ENCODE results near the gene KLHL1. TPM values are rescaled to one million over a fixed set of nuclear protein-coding genes. Genes with fewer than 3 reads are reported as not detected.

The KLHL1 gene
- total RNA-seq, 5 donors from 2014 or later (not counting 1 experiment from before 2014, with no cell fraction given): not detected

DNA sequence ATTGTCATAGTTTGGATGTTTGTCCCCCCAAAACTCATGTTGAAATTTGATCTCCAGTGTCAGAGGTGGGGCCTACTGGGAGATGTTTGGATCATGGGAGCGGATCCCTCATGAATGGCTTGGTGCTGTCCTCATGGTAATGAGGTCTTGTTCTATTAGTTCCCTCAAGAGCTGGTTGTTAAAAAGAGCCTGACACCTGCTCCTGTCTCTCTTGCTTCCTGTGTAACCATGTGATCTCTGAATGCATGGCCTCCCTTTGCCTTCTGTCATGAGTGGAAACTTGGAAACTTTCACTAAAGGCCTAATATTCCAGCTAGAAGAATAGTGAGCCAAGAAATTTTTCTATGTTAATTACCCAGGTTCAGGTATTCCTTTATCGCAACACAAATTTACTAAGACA is 312.0 kb downstream of the KLHL1 start:
- Mint-ChIP-seq H3K36me3 (no peaks in the 10 kb centered on the region), H3K27me3 (no peaks in the 10 kb centered on the region), H3K4me1 (no peaks in the 10 kb centered on the region), H3K27ac (no peak overlapping the region), H3K9me3 (peaks cover 5 to 13% (median 10%) of the 10 kb centered on the region in 3 donors), H3K4me3 (no peak overlapping the region)
- H3K27ac ChIP-seq (ENCODE audit: low read length): no peak overlapping the region
- no CpG with 5 or more reads among the region's 2 CpGs for WGBS (ENCODE audit: insufficient coverage)
- no peaks in the 10 kb centered on the region for H3K36me3 ChIP-seq (ENCODE audit: control insufficient read depth in 2 of 2, extremely low read depth in 1 of 2, insufficient read depth in 1 of 2, low read length in 1 of 2)
- no peaks in the 10 kb centered on the region for H3K9me3 ChIP-seq
- H3K4me1 ChIP-seq (ENCODE audit: control insufficient read depth in 1 of 2, extremely low read depth in 1 of 2, insufficient read depth in 2 of 2, low read length in 2 of 2): no peaks in the 10 kb centered on the region
- DNase-seq (no peak), ATAC-seq (replicated peaks in 1 of 4) (no peak)
- ChIA-PET POLR2A (no interaction called here), CTCF (no interaction called here)
- H3K27me3 ChIP-seq (replicated peaks in 1 of 2; ENCODE audit: control insufficient read depth in 2 of 2, extremely low read depth in 1 of 2, insufficient read depth in 2 of 2, low read length in 1 of 2): no peaks in the 10 kb centered on the region
- H3K4me3 ChIP-seq (ENCODE audit: control insufficient read depth in 1 of 2, extremely low read depth in 1 of 2, low read length in 1 of 2): no peak overlapping the region

DNA sequence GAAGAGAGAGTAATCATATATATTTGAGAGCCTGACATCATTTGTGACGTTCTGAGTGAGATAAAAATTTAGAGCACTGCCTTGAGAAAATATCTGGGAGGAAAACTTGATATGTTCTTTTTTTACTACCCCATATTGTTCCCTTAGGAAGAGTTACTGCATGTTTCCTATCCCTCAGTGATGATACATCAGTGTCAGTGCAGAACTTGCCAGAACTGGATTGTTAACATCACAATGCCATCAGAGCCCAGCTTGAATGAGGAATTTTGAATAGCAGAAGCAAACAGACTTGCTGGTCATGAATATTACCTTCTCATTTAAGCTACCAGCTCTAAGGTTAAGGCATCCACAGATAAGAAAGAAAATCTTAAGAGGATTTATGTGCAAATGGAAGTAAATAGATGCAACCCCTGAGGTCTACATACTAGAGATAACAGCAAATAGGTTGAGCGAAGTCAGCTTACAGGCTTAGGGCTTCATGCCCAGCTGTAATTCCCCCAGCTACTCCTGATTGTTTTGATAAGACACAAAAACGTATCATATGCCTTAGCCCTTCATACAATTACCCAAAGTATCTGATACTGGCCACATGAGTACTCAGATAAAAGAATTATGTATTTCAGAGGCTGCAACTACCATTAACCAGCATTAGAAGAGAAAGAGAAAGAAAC is 314.3 kb downstream of the KLHL1 start:
- no CpG with 5 or more reads among the region's 3 CpGs for WGBS (ENCODE audit: insufficient coverage)
- Mint-ChIP-seq H3K4me3 (no peak overlapping the region), H3K4me1 (no peaks in the 10 kb centered on the region), H3K9me3 (peaks cover 0 to 16% (median 14%) of the 10 kb centered on the region in 3 donors), H3K27me3 (no peaks in the 10 kb centered on the region), H3K36me3 (no peaks in the 10 kb centered on the region), H3K27ac (no peak overlapping the region)
- no peak for ATAC-seq (replicated peaks in 1 of 4)
- H3K4me1 ChIP-seq (ENCODE audit: control insufficient read depth in 1 of 2, extremely low read depth in 1 of 2, insufficient read depth in 2 of 2, low read length in 2 of 2): no peaks in the 10 kb centered on the region
- CTCF ChIA-PET: no interaction called here
- no peak overlapping the region for H3K27ac ChIP-seq (ENCODE audit: low read length)
- H3K4me3 ChIP-seq (ENCODE audit: control insufficient read depth in 1 of 2, extremely low read depth in 1 of 2, low read length in 1 of 2): no peak overlapping the region
- POLR2A ChIA-PET: no interaction called here
- no peaks in the 10 kb centered on the region for H3K27me3 ChIP-seq (replicated peaks in 1 of 2; ENCODE audit: control insufficient read depth in 2 of 2, extremely low read depth in 1 of 2, insufficient read depth in 2 of 2, low read length in 1 of 2)
- H3K9me3 ChIP-seq: no peaks in the 10 kb centered on the region
- H3K36me3 ChIP-seq (ENCODE audit: control insufficient read depth in 2 of 2, extremely low read depth in 1 of 2, insufficient read depth in 1 of 2, low read length in 1 of 2): no peaks in the 10 kb centered on the region
- DNase-seq: no peak

DNA sequence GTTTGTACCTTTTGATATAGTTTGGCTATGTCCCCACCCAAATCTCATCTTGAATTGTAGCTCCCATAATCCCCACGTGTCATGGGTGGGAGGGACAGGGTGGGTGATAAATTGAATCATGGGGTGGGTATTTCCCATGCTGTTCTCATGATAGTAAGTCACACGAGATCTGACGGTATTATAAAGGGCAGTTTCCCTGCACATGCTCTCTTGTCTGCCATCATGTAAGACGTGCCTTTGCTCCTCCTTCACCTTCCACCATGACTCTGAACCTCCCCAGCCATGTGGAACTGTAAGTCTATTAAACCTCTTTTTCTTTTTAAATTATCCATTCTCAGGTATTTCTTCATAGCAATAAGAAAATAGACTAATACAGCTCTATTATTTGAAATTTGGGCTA is 331.3 kb downstream of the KLHL1 start:
- Histone ChIP-seq H3K36me3 (ENCODE audit: control insufficient read depth in 2 of 2, extremely low read depth in 1 of 2, insufficient read depth in 1 of 2, low read length in 1 of 2) (no peaks in the 10 kb centered on the region), H3K4me1 (ENCODE audit: control insufficient read depth in 1 of 2, extremely low read depth in 1 of 2, insufficient read depth in 2 of 2, low read length in 2 of 2) (no peaks in the 10 kb centered on the region), H3K9me3 (no peaks in the 10 kb centered on the region), H3K27ac (ENCODE audit: low read length) (no peak overlapping the region), H3K4me3 (ENCODE audit: control insufficient read depth in 1 of 2, extremely low read depth in 1 of 2, low read length in 1 of 2) (no peak overlapping the region), H3K27me3 (replicated peaks in 1 of 2; ENCODE audit: control insufficient read depth in 2 of 2, extremely low read depth in 1 of 2, insufficient read depth in 2 of 2, low read length in 1 of 2) (no peaks in the 10 kb centered on the region)
- ChIA-PET CTCF (no interaction called here), POLR2A (no interaction called here)
- no peak overlapping the region for H3K4me3 Mint-ChIP-seq
- no peak overlapping the region for H3K27ac Mint-ChIP-seq
- H3K9me3 Mint-ChIP-seq: peaks cover 0 to 11% (median 8%) of the 10 kb centered on the region in 3 donors
- H3K4me1 Mint-ChIP-seq: no peaks in the 10 kb centered on the region
- no peaks in the 10 kb centered on the region for H3K36me3 Mint-ChIP-seq
- H3K27me3 Mint-ChIP-seq: no peaks in the 10 kb centered on the region
- ATAC-seq (replicated peaks in 1 of 4) (no peak), DNase-seq (no peak)
- WGBS (ENCODE audit: insufficient coverage): no CpG with 5 or more reads among the region's 4 CpGs

DNA sequence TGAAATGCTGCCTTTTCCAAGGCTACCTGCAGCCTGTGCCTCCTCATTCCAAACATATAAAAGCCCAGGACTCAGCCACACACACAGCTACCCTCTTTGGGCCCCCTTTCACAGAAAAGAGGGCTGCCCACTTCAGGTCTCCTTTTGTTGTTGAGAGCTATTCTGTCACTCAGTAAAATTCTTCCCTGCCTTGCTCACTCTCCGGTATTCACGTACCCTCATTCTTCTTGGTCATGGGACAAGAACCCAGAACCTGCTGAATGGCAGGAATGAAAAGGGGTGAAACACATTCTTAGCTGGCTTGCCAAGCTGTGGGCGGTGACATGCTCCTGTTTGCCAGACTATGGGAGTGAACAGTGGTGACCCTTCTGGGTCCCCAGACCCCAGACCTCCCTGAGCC is 338.6 kb downstream of the KLHL1 start:
- POLR2A ChIA-PET: no interaction called here
- 86% methylated on average over 3 of the region's 3 CpGs for WGBS (ENCODE audit: insufficient coverage)
- no peak overlapping the region for H3K27ac Mint-ChIP-seq
- no peaks in the 10 kb centered on the region for H3K36me3 Mint-ChIP-seq
- no peak overlapping the region for H3K4me3 ChIP-seq (ENCODE audit: control insufficient read depth in 1 of 2, extremely low read depth in 1 of 2, low read length in 1 of 2)
- no peak overlapping the region for H3K27ac ChIP-seq (ENCODE audit: low read length)
- no peak overlapping the region for H3K4me3 Mint-ChIP-seq
- DNase-seq: no peak
- no peak for ATAC-seq (replicated peaks in 1 of 4)
- no peaks in the 10 kb centered on the region for H3K27me3 ChIP-seq (replicated peaks in 1 of 2; ENCODE audit: control insufficient read depth in 2 of 2, extremely low read depth in 1 of 2, insufficient read depth in 2 of 2, low read length in 1 of 2)
- H3K9me3 Mint-ChIP-seq: peaks cover 4 to 18% (median 4%) of the 10 kb centered on the region in 3 donors
- H3K9me3 ChIP-seq: no peaks in the 10 kb centered on the region
- no peaks in the 10 kb centered on the region for H3K4me1 Mint-ChIP-seq
- H3K27me3 Mint-ChIP-seq: no peaks in the 10 kb centered on the region
- no peaks in the 10 kb centered on the region for H3K36me3 ChIP-seq (ENCODE audit: control insufficient read depth in 2 of 2, extremely low read depth in 1 of 2, insufficient read depth in 1 of 2, low read length in 1 of 2)
- H3K4me1 ChIP-seq (ENCODE audit: control insufficient read depth in 1 of 2, extremely low read depth in 1 of 2, insufficient read depth in 2 of 2, low read length in 2 of 2): no peaks in the 10 kb centered on the region
- CTCF ChIA-PET: no interaction called here

DNA sequence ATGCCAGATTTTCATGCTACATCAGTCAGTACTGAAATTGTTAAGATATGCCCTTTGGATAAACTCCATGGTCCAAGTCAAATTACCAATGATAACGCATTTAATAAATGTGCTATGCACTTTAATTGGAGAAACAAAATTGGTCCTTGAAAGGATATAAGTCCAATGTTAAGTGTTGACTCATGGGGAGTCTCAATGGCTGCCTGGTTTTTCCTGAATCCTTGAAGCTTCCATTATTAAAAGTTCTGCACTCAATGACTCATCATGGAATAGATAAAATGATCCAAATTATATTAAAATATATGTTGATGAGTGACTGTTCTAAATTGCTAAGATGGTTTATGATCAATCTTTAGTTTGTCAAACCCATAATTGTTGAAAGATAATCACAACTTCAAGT is 346.7 kb downstream of the KLHL1 start:
- H3K27ac Mint-ChIP-seq: no peak overlapping the region

DNA sequence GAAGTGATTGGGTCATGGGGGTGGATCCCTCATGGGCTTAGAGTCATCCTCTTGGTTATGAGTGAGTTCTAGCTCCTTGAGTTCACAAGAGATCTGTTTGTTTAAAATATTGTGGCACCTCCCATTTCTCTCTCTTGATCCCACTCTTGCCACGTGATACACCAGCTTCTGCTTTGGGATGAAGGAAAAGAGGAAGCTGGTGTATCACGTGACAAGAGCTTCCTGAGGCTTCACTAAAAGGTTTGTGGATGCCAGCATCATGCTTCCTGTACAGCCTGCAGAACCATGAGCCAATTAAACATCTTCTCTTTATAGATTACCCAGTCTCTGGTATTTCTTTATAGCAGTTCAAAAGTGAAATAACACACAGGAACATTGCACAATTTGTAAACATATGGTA is 353.2 kb downstream of the KLHL1 start:
- DNase-seq (no peak), ATAC-seq (replicated peaks in 1 of 4) (no peak)
- Histone ChIP-seq H3K27me3 (replicated peaks in 1 of 2; ENCODE audit: control insufficient read depth in 2 of 2, extremely low read depth in 1 of 2, insufficient read depth in 2 of 2, low read length in 1 of 2) (no peaks in the 10 kb centered on the region), H3K27ac (ENCODE audit: low read length) (no peak overlapping the region), H3K36me3 (ENCODE audit: control insufficient read depth in 2 of 2, extremely low read depth in 1 of 2, insufficient read depth in 1 of 2, low read length in 1 of 2) (no peaks in the 10 kb centered on the region), H3K9me3 (no peaks in the 10 kb centered on the region), H3K4me1 (ENCODE audit: control insufficient read depth in 1 of 2, extremely low read depth in 1 of 2, insufficient read depth in 2 of 2, low read length in 2 of 2) (no peaks in the 10 kb centered on the region), H3K4me3 (ENCODE audit: control insufficient read depth in 1 of 2, extremely low read depth in 1 of 2, low read length in 1 of 2) (no peak overlapping the region)
- WGBS (ENCODE audit: insufficient coverage): no CpG with 5 or more reads among the region's 2 CpGs
- no peaks in the 10 kb centered on the region for H3K27me3 Mint-ChIP-seq
- H3K9me3 Mint-ChIP-seq: peaks cover 13 to 15% (median 14%) of the 10 kb centered on the region in 3 donors
- no peaks in the 10 kb centered on the region for H3K36me3 Mint-ChIP-seq
- H3K4me1 Mint-ChIP-seq: no peaks in the 10 kb centered on the region
- no peak overlapping the region for H3K4me3 Mint-ChIP-seq
- ChIA-PET CTCF (no interaction called here), POLR2A (no interaction called here)
- H3K27ac Mint-ChIP-seq: no peak overlapping the region

More for the DNA sequence above, 346.7 kb downstream of the KLHL1 start:
- DNase-seq (no peak), ATAC-seq (replicated peaks in 1 of 4) (no peak)
- Mint-ChIP-seq H3K4me3 (no peak overlapping the region), H3K27me3 (no peaks in the 10 kb centered on the region), H3K36me3 (no peaks in the 10 kb centered on the region), H3K4me1 (no peaks in the 10 kb centered on the region), H3K9me3 (peaks cover 0 to 15% (median 2%) of the 10 kb centered on the region in 3 donors)
- ChIA-PET POLR2A (no interaction called here), CTCF (no interaction called here)
- Histone ChIP-seq H3K27ac (ENCODE audit: low read length) (no peak overlapping the region), H3K4me3 (ENCODE audit: control insufficient read depth in 1 of 2, extremely low read depth in 1 of 2, low read length in 1 of 2) (no peak overlapping the region), H3K27me3 (replicated peaks in 1 of 2; ENCODE audit: control insufficient read depth in 2 of 2, extremely low read depth in 1 of 2, insufficient read depth in 2 of 2, low read length in 1 of 2) (no peaks in the 10 kb centered on the region), H3K9me3 (no peaks in the 10 kb centered on the region), H3K36me3 (ENCODE audit: control insufficient read depth in 2 of 2, extremely low read depth in 1 of 2, insufficient read depth in 1 of 2, low read length in 1 of 2) (no peaks in the 10 kb centered on the region), H3K4me1 (ENCODE audit: control insufficient read depth in 1 of 2, extremely low read depth in 1 of 2, insufficient read depth in 2 of 2, low read length in 2 of 2) (no peaks in the 10 kb centered on the region)
- no CpG with 5 or more reads among the region's 1 CpG for WGBS (ENCODE audit: insufficient coverage)

DNA sequence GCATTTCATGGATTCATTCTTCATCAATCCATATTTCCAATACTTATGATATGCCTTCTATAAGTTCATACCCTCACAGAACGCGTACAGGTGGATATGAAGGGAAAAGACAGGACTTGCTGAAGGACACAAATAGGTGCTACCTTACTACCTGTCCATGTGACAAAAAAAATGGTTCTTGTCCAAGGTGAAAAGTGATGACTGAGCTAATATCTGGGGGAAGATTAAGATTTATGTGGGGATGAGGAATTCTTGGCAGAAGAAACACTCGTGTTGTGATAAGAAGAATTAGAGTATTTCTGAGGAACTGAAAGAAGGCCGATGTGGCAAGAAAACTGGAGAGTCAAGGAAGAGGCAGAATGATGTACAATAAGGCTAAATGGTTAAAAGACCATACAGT is 357.0 kb downstream of the KLHL1 start:
- H3K27me3 Mint-ChIP-seq: no peaks in the 10 kb centered on the region
- ChIA-PET CTCF (no interaction called here), POLR2A (no interaction called here)
- no peaks in the 10 kb centered on the region for H3K4me1 ChIP-seq (ENCODE audit: control insufficient read depth in 1 of 2, extremely low read depth in 1 of 2, insufficient read depth in 2 of 2, low read length in 2 of 2)
- no peak for DNase-seq
- WGBS (ENCODE audit: insufficient coverage): 89% methylated on average over 2 of the region's 4 CpGs
- no peaks in the 10 kb centered on the region for H3K27me3 ChIP-seq (replicated peaks in 1 of 2; ENCODE audit: control insufficient read depth in 2 of 2, extremely low read depth in 1 of 2, insufficient read depth in 2 of 2, low read length in 1 of 2)
- H3K9me3 ChIP-seq: no peaks in the 10 kb centered on the region
- H3K27ac Mint-ChIP-seq: no peak overlapping the region
- H3K36me3 Mint-ChIP-seq: no peaks in the 10 kb centered on the region
- H3K9me3 Mint-ChIP-seq: peaks cover 19 to 29% (median 25%) of the 10 kb centered on the region in 3 donors
- no peak overlapping the region for H3K27ac ChIP-seq (ENCODE audit: low read length)
- no peaks in the 10 kb centered on the region for H3K4me1 Mint-ChIP-seq
- no peak overlapping the region for H3K4me3 ChIP-seq (ENCODE audit: control insufficient read depth in 1 of 2, extremely low read depth in 1 of 2, low read length in 1 of 2)
- no peak for ATAC-seq (replicated peaks in 1 of 4)
- no peaks in the 10 kb centered on the region for H3K36me3 ChIP-seq (ENCODE audit: control insufficient read depth in 2 of 2, extremely low read depth in 1 of 2, insufficient read depth in 1 of 2, low read length in 1 of 2)
- no peak overlapping the region for H3K4me3 Mint-ChIP-seq
